HEK293 (cell line): Measurements from ENCODE around the gene SLC5A1.

Experiments used
- CTCF ChIA-PET: fragments of 350-600 bp; formaldehyde crosslinking; extraction: SDS; loops from one replicate; lab custom pipeline; 2021; ENCODE audit warnings: antibody characterized with exemption; lab: Yijun Ruan, JAX
- POLR2A ChIA-PET: fragments of 300-600 bp; formaldehyde crosslinking; extraction: SDS; loops from one replicate; lab custom pipeline; 2020; ENCODE audit warnings: antibody characterized with exemption, inconsistent platforms; lab: Yijun Ruan, JAX
- H3K27ac ChIP-seq: fragments of 200-500 bp; sonication (Bioruptor generic); 2 replicates; pipeline ENCODE4 v1.5.1; 2014; ENCODE audit warnings: low read depth, low read length, control low read depth, inconsistent platforms; ENCODE audit errors: extremely low read depth
- H3K36me3 ChIP-seq, 2 experiments: fragments of 200-500 bp in 1 of 2; sonication (Bioruptor generic) in 1 of 2; 1 replicate in 1 of 2; 2 replicates in 1 of 2; pipeline ENCODE4 v1.5.1; 2014 to 2017; ENCODE audit warnings: inconsistent platforms in 2 of 2, low read length in 2 of 2; ENCODE audit not compliant: control insufficient read depth in 2 of 2, insufficient read depth in 1 of 2
- H3K4me1 ChIP-seq: fragments of 200-500 bp; sonication (Bioruptor generic); 2 replicates; pipeline ENCODE4 v1.5.1; 2014; ENCODE audit warnings: mild to moderate bottlenecking, low read length, inconsistent platforms; ENCODE audit not compliant: control insufficient read depth, insufficient read depth
- H3K4me3 ChIP-seq: 2 replicates; pipeline ENCODE4 v1.5.1; 2011; ENCODE audit warnings: low read depth, mild to moderate bottlenecking, control low read depth, low read length, moderate library complexity
- H3K9me3 ChIP-seq: fragments of 200-500 bp; sonication (Bioruptor generic); 2 replicates; pipeline ENCODE4 v1.5.1; 2014; ENCODE audit warnings: low read depth, low read length, inconsistent platforms; ENCODE audit not compliant: control insufficient read depth, insufficient read depth
- CTCF ChIP-seq: fragments of 450-650 bp; formaldehyde crosslinking; IDR thresholded peaks from 2 replicates; pipeline ENCODE4 v1.5.1; 2016; ENCODE audit warnings: missing biosample characterization, missing genetic modification characterization
- ZBTB1 ChIP-seq: fragments of 450-650 bp; formaldehyde crosslinking; IDR thresholded peaks from 2 replicates; pipeline ENCODE4 v1.5.1; 2016; ENCODE audit warnings: missing biosample characterization, missing genetic modification characterization
- ZBTB49 ChIP-seq: fragments of 450-650 bp; formaldehyde crosslinking; IDR thresholded peaks from 2 replicates; pipeline ENCODE4 v1.5.1; 2016; ENCODE audit warnings: missing biosample characterization, missing genetic modification characterization, low read depth
- ZNF112 ChIP-seq: fragments of 450-650 bp; formaldehyde crosslinking; IDR thresholded peaks from 2 replicates; pipeline ENCODE4 v1.5.0; 2017; ENCODE audit warnings: missing biosample characterization, missing genetic modification characterization
- ZNF146 ChIP-seq: fragments of 450-650 bp; formaldehyde crosslinking; IDR thresholded peaks from 2 replicates; pipeline ENCODE4 v1.5.1; 2016; ENCODE audit warnings: missing biosample characterization, missing genetic modification characterization
- ZNF16 ChIP-seq: fragments of 450-650 bp; formaldehyde crosslinking; IDR thresholded peaks from 2 replicates; pipeline ENCODE4 v1.5.1; 2016; ENCODE audit warnings: low read depth, missing biosample characterization, missing genetic modification characterization
- ZNF18 ChIP-seq: fragments of 450-650 bp; formaldehyde crosslinking; IDR thresholded peaks from 2 replicates; pipeline ENCODE4 v1.5.1; 2016; ENCODE audit warnings: missing biosample characterization, missing genetic modification characterization
- ZNF211 ChIP-seq: fragments of 450-650 bp; formaldehyde crosslinking; IDR thresholded peaks from 2 replicates; pipeline ENCODE4 v1.5.1; 2016; ENCODE audit warnings: low read depth, missing biosample characterization, missing genetic modification characterization
- ZNF221 ChIP-seq: fragments of 450-650 bp; formaldehyde crosslinking; IDR thresholded peaks from 2 replicates; pipeline ENCODE4 v1.5.1; 2017; ENCODE audit warnings: missing biosample characterization, missing genetic modification characterization, borderline replicate concordance
- ZNF280D ChIP-seq: fragments of 450-650 bp; formaldehyde crosslinking; IDR thresholded peaks from 2 replicates; pipeline ENCODE4 v1.5.1; 2016; ENCODE audit warnings: missing biosample characterization, missing genetic modification characterization
- ZNF302 ChIP-seq: fragments of 450-650 bp; formaldehyde crosslinking; IDR thresholded peaks from 2 replicates; pipeline ENCODE4 v1.5.1; 2016; ENCODE audit warnings: missing biosample characterization, missing genetic modification characterization, low read depth
- ZNF37A ChIP-seq: fragments of 450-650 bp; IDR thresholded peaks from 2 replicates; pipeline ENCODE4 v1.5.1; 2018; ENCODE audit warnings: missing biosample characterization, missing genetic modification characterization
- ZNF404 ChIP-seq: fragments of 450-650 bp; formaldehyde crosslinking; IDR thresholded peaks from 2 replicates; pipeline ENCODE4 v1.5.1; 2017; ENCODE audit warnings: missing biosample characterization, missing genetic modification characterization
- ZNF585B ChIP-seq: fragments of 450-650 bp; formaldehyde crosslinking; IDR thresholded peaks from 2 replicates; pipeline ENCODE4 v1.5.1; 2016; ENCODE audit warnings: missing biosample characterization, missing genetic modification characterization
- ZNF623 ChIP-seq: fragments of 450-650 bp; formaldehyde crosslinking; IDR thresholded peaks from 2 replicates; pipeline ENCODE4 v1.5.1; 2016; ENCODE audit warnings: missing biosample characterization, missing genetic modification characterization
- ZNF629 ChIP-seq: fragments of 450-650 bp; formaldehyde crosslinking; IDR thresholded peaks from 2 replicates; pipeline ENCODE4 v1.5.1; 2017; ENCODE audit warnings: missing biosample characterization, missing genetic modification characterization
- ZNF654 ChIP-seq: fragments of 450-650 bp; formaldehyde crosslinking; IDR thresholded peaks from 2 replicates; pipeline ENCODE4 v1.5.1; 2016; ENCODE audit warnings: low read depth, missing biosample characterization, missing genetic modification characterization
- ZNF670 ChIP-seq: fragments of 450-650 bp; formaldehyde crosslinking; IDR thresholded peaks from 2 replicates; pipeline ENCODE4 v1.5.1; 2016; ENCODE audit warnings: missing biosample characterization, missing genetic modification characterization, low read depth
- ZNF701 ChIP-seq: fragments of 450-650 bp; formaldehyde crosslinking; IDR thresholded peaks from 2 replicates; pipeline ENCODE4 v1.5.1; 2016; ENCODE audit warnings: missing biosample characterization, missing genetic modification characterization
- ZSCAN4 ChIP-seq: fragments of 450-650 bp; formaldehyde crosslinking; IDR thresholded peaks from 2 replicates; pipeline ENCODE4 v1.5.1; 2017; ENCODE audit warnings: missing biosample characterization, missing genetic modification characterization

Gene SLC5A1

GRCh38 chr22:32120603-32121002 is 77.5 kb downstream of the SLC5A1 start (continued):
- TF ChIP-seq ZSCAN4 (tag by site-specific recombination), result no peak
- TF ChIP-seq ZBTB1 (tag by site-specific recombination), result no peak
- TF ChIP-seq ZNF280D (tag by site-specific recombination), result no peak
- no peak for TF ChIP-seq ZNF221 (tag by site-specific recombination)
- TF ChIP-seq ZNF146 (tag by site-specific recombination), result no peak
- no peak for TF ChIP-seq ZNF211 (tag by site-specific recombination)
- no peak for TF ChIP-seq ZNF629 (tag by site-specific recombination)
- no peak for TF ChIP-seq ZNF701 (tag by site-specific recombination)

GRCh38 chr22:32122899-32123298 is 79.8 kb downstream of the SLC5A1 start:
- TF ChIP-seq ZNF211 (tag by site-specific recombination), result no peak
- TF ChIP-seq, all 188 proteins: peak for 0
- Histone ChIP-seq H3K4me1 (no peaks in the 10 kb centered on the region), H3K27ac (no peak overlapping the region), H3K36me3 (no peaks in the 10 kb centered on the region), H3K9me3 (no peaks in the 10 kb centered on the region), H3K4me3 (no peak overlapping the region)
- ChIA-PET CTCF (no interaction called here), POLR2A (no interaction called here)

GRCh38 chr22:32123657-32124056 is 80.6 kb downstream of the SLC5A1 start:
- TF ChIP-seq ZSCAN4 (tag by site-specific recombination) (no peak), ZNF16 (tag by site-specific recombination) (no peak), CTCF (tag by site-specific recombination) (0 out of 2 replicates have a peak, but pooled peaks have one; percentile 11), ZNF112 (tag by site-specific recombination) (no peak), ZNF623 (tag by site-specific recombination) (no peak), ZNF302 (no peak), ZNF670 (no peak), ZNF37A (no peak), ZNF654 (tag by site-specific recombination) (0 out of 2 replicates have a peak, but pooled peaks have one; percentile 5), ZBTB49 (tag by site-specific recombination) (no peak), ZNF404 (tag by site-specific recombination) (no peak), ZNF18 (no peak), ZNF585B (tag by site-specific recombination) (no peak)
- TF ChIP-seq, all 188 proteins: peak for 2
- ChIA-PET POLR2A (no interaction called here), CTCF (no interaction called here)
- H3K4me1 ChIP-seq, result no peaks in the 10 kb centered on the region
- no peak overlapping the region for H3K27ac ChIP-seq
- H3K36me3 ChIP-seq, result no peaks in the 10 kb centered on the region
- no peak overlapping the region for H3K4me3 ChIP-seq
- no peaks in the 10 kb centered on the region for H3K9me3 ChIP-seq
